Measurements from ENCODE around the gene CYP4F2.
"Not testable (repeated sequence)": the region's sequence is repeated elsewhere in the genome, so short reads cannot be mapped to it uniquely, and the experiment has no call there.

Gene CYP4F2

GRCh38 chr19:15843203-15843893, 54.5 kb downstream of the CYP4F2 start:
- Mint-ChIP-seq H3K4me1 (no peaks in the 10 kb centered on the region), H3K27me3 (peaks cover 56% of the 10 kb centered on the region), H3K36me3 (no peaks in the 10 kb centered on the region), H3K9me3 (no peaks in the 10 kb centered on the region), H3K4me3 (no peak overlapping the region), H3K27ac (no peak overlapping the region)
- no peak for ATAC-seq

- Mint-ChIP-seq H3K9me3 (no peaks in the 10 kb centered on the region), H3K27ac (no peak overlapping the region), H3K4me1 (peaks cover 6% of the 10 kb centered on the region), H3K4me3 (no peak overlapping the region), H3K27me3 (peaks cover 50% of the 10 kb centered on the region), H3K36me3 (no peaks in the 10 kb centered on the region)
- no peak for ATAC-seq
Measured at GRCh38 chr19:15841875-15842569, 55.9 kb downstream of the CYP4F2 start.

- Mint-ChIP-seq H3K4me3 (no peak overlapping the region), H3K27ac (no peak overlapping the region), H3K9me3 (no peaks in the 10 kb centered on the region), H3K36me3 (no peaks in the 10 kb centered on the region), H3K27me3 (peaks cover 39% of the 10 kb centered on the region), H3K4me1 (peaks cover 11% of the 10 kb centered on the region)
- no peak for ATAC-seq
Measured at GRCh38 chr19:15840833-15841232, 57.0 kb downstream of the CYP4F2 start.

GRCh38 chr19:15839888-15840287, 58.0 kb downstream of the CYP4F2 start:
- H3K9me3 Mint-ChIP-seq: not testable (repeated sequence)
- H3K4me1 Mint-ChIP-seq: peaks cover 14% of the 10 kb centered on the region

GRCh38 chr19:15838351-15838750, 59.5 kb downstream of the CYP4F2 start:
- no peak overlapping the region for H3K27ac Mint-ChIP-seq

More at GRCh38 chr19:15839888-15840287, 58.0 kb downstream of the CYP4F2 start:
- H3K36me3 Mint-ChIP-seq, H3K27ac Mint-ChIP-seq, ATAC-seq, H3K4me3 Mint-ChIP-seq: not testable (repeated sequence)
- H3K27me3 Mint-ChIP-seq: peaks cover 30% of the 10 kb centered on the region

GRCh38 chr19:15837221-15837731, 60.6 kb downstream of the CYP4F2 start:
- Mint-ChIP-seq H3K27ac (peak overlapping the region; percentile 96), H3K9me3 (no peaks in the 10 kb centered on the region), H3K4me1 (peaks cover 14% of the 10 kb centered on the region), H3K27me3 (peaks cover 18% of the 10 kb centered on the region), H3K4me3 (peak overlapping the region; percentile 83), H3K36me3 (no peaks in the 10 kb centered on the region)
- peak; percentile 24 for ATAC-seq

More at GRCh38 chr19:15838351-15838750, 59.5 kb downstream of the CYP4F2 start:
- peaks cover 14% of the 10 kb centered on the region for H3K4me1 Mint-ChIP-seq
- H3K9me3 Mint-ChIP-seq: no peaks in the 10 kb centered on the region
- H3K4me3 Mint-ChIP-seq: no peak overlapping the region
- ATAC-seq: no peak
- H3K36me3 Mint-ChIP-seq: no peaks in the 10 kb centered on the region
- H3K27me3 Mint-ChIP-seq: peaks cover 24% of the 10 kb centered on the region

GRCh38 chr19:15836330-15837220, 61.3 kb downstream of the CYP4F2 start:
- Mint-ChIP-seq H3K4me3 (peak overlapping the region; percentile 83), H3K36me3 (no peaks in the 10 kb centered on the region), H3K9me3 (no peaks in the 10 kb centered on the region), H3K4me1 (peaks cover 14% of the 10 kb centered on the region), H3K27ac (peak overlapping the region; percentile 96), H3K27me3 (peaks cover 11% of the 10 kb centered on the region)
- peak; percentile 99 for ATAC-seq

GRCh38 chr19:15835565-15836329, 62.1 kb downstream of the CYP4F2 start:
- H3K9me3 Mint-ChIP-seq, H3K36me3 Mint-ChIP-seq, ATAC-seq, H3K27me3 Mint-ChIP-seq: not testable (repeated sequence)
- Mint-ChIP-seq H3K4me3 (peak overlapping the region; percentile 83), H3K4me1 (peaks cover 14% of the 10 kb centered on the region), H3K27ac (peak overlapping the region; percentile 96)

GRCh38 chr19:15834232-15834631, 63.6 kb downstream of the CYP4F2 start:
- not testable (repeated sequence) for H3K27ac Mint-ChIP-seq, H3K36me3 Mint-ChIP-seq, ATAC-seq, H3K9me3 Mint-ChIP-seq, H3K4me3 Mint-ChIP-seq
- Mint-ChIP-seq H3K4me1 (peaks cover 14% of the 10 kb centered on the region), H3K27me3 (peaks cover 21% of the 10 kb centered on the region)

GRCh38 chr19:15831626-15832025, 66.2 kb downstream of the CYP4F2 start:
- peaks cover 8% of the 10 kb centered on the region for H3K4me1 Mint-ChIP-seq
- H3K27me3 Mint-ChIP-seq: peaks cover 18% of the 10 kb centered on the region
- H3K9me3 Mint-ChIP-seq: no peaks in the 10 kb centered on the region
- ATAC-seq: no peak
- H3K36me3 Mint-ChIP-seq: no peaks in the 10 kb centered on the region
- no peak overlapping the region for H3K4me3 Mint-ChIP-seq
- no peak overlapping the region for H3K27ac Mint-ChIP-seq

- no peak overlapping the region for H3K27ac Mint-ChIP-seq
- no peak overlapping the region for H3K4me3 Mint-ChIP-seq
- H3K36me3 Mint-ChIP-seq: no peaks in the 10 kb centered on the region
- ATAC-seq: no peak
- no peaks in the 10 kb centered on the region for H3K4me1 Mint-ChIP-seq
- no peaks in the 10 kb centered on the region for H3K9me3 Mint-ChIP-seq
- H3K27me3 Mint-ChIP-seq: peaks cover 18% of the 10 kb centered on the region
Measured at GRCh38 chr19:15829786-15830185, 68.1 kb downstream of the CYP4F2 start.

GRCh38 chr19:15829306-15829698, 68.6 kb downstream of the CYP4F2 start:
- no peaks in the 10 kb centered on the region for H3K36me3 Mint-ChIP-seq

GRCh38 chr19:15828611-15829305, 69.1 kb downstream of the CYP4F2 start:
- H3K4me3 Mint-ChIP-seq, H3K9me3 Mint-ChIP-seq, ATAC-seq, H3K27ac Mint-ChIP-seq, H3K4me1 Mint-ChIP-seq, H3K36me3 Mint-ChIP-seq: not testable (repeated sequence)
- peaks cover 18% of the 10 kb centered on the region for H3K27me3 Mint-ChIP-seq

More at GRCh38 chr19:15829306-15829698, 68.6 kb downstream of the CYP4F2 start:
- Mint-ChIP-seq H3K27ac (no peak overlapping the region), H3K27me3 (peaks cover 18% of the 10 kb centered on the region), H3K4me1 (no peaks in the 10 kb centered on the region), H3K4me3 (no peak overlapping the region), H3K9me3 (no peaks in the 10 kb centered on the region)
- no peak for ATAC-seq

- Mint-ChIP-seq H3K4me1 (no peaks in the 10 kb centered on the region), H3K4me3 (no peak overlapping the region), H3K9me3 (no peaks in the 10 kb centered on the region), H3K27ac (no peak overlapping the region), H3K27me3 (peaks cover 18% of the 10 kb centered on the region), H3K36me3 (no peaks in the 10 kb centered on the region)
- ATAC-seq: no peak
Measured at GRCh38 chr19:15828121-15828610, 69.7 kb downstream of the CYP4F2 start.
